Urinary bladder (tissue), 4 donors: ENCODE data around the gene AGT. TPM values are rescaled to one million over a fixed set of nuclear protein-coding genes. Genes with fewer than 3 reads are reported as not detected.
"Not testable (repeated sequence)": the region's sequence is repeated elsewhere in the genome, so short reads cannot be mapped to it uniquely, and the experiment has no call there.

Source experiments
- DNase-seq: peaks from one replicate; pipeline ENCODE4 v3.0.0-alpha.2; 2015; ENCODE audit errors: extremely low spot score
- H3K27ac ChIP-seq: one replicate; pipeline ENCODE4 v1.5.1; 2013; ENCODE audit warnings: low read depth, mild to moderate bottlenecking, moderate library complexity
- H3K36me3 ChIP-seq: one replicate; pipeline ENCODE4 v1.6.1; 2013; ENCODE audit warnings: mild to moderate bottlenecking, moderate library complexity; ENCODE audit not compliant: insufficient read depth
- H3K4me1 ChIP-seq: one replicate; pipeline ENCODE4 v1.6.1; 2013; ENCODE audit warnings: mild to moderate bottlenecking, moderate library complexity; ENCODE audit not compliant: insufficient read depth
- H3K4me3 ChIP-seq: one replicate; pipeline ENCODE4 v1.5.1; 2013; ENCODE audit warnings: low read depth, low read length
- WGBS: extraction: QIAGEN DNeasy Blood & Tissue Kit; methylation state at CpG from one replicate; pipeline ENCODE4 v1.1.7; 2013; 5-methylcytosine and 5-hydroxymethylcytosine counted together
- polyA plus RNA-seq: library from polyadenylated mRNA; stranded (reverse); fragments of 200-250 nt; gene quantifications from one replicate; pipeline ENCODE4 v1.2.3, GENCODE V29; 2013
- total RNA-seq: library from RNA; depleted of rRNA; stranded (reverse); fragments of >200 nt; gene quantifications from one replicate; pipeline ENCODE4 v1.2.3, GENCODE V29; 2014
- donor health status: healthy with polysubstance abuse.
- donor health status: healthy.

The AGT gene
- total and polyA plus RNA-seq, 2 donors, result 6.6 to 8.7 TPM

DNA sequence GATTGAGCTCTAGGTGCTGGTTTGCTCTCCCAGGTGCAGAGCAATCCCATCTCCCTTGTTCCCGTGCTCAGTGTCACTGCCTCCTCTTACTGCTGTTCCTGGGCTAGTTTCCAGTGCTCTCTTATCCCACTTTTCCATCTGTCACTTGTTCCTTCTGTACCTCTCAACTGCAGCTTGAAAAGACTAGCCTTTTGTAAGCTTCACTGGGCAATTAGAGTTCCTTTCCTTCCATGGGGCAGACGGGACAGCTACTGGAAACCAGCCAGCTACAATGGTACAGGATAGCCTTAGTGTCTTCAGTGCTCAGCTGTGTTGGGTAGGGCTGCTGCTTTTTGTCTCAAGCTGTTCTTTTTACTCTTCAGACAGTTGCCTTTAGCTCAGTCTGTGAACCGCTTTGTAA lies 31.6 kb downstream of the AGT start:
- no peaks in the 10 kb centered on the region for H3K36me3 ChIP-seq
- WGBS, result 34% methylated on average over 3 of the region's 3 CpGs
- DNase-seq, result no peak
- H3K4me1 ChIP-seq, result no peaks in the 10 kb centered on the region
- no peak overlapping the region for H3K4me3 ChIP-seq
- H3K27ac ChIP-seq, result no peak overlapping the region

DNA sequence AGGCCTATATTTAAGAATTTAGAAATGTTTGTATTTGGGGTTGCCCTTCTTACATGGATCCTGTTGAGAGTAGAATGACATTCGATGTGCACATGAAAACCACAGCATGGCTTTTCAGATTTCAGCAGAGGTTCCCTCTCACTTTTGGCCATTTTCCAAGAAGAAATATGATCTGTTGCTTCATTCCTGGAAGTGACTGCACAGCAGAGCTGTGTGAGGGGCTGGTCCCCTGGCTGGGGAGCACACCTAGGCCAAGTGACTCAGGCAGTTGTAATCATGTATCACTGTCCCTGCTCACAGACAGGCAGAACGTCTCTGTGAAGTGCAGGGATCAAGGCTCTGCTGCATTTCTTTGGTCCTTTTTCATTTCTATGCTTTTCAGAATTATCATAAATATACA lies 32.3 kb downstream of the AGT start:
- WGBS, result 19% methylated on average over 2 of the region's 2 CpGs
- peak; percentile 56 for DNase-seq
- Histone ChIP-seq H3K4me1 (no peaks in the 10 kb centered on the region), H3K27ac (no peak overlapping the region), H3K36me3 (no peaks in the 10 kb centered on the region), H3K4me3 (no peak overlapping the region)

DNA sequence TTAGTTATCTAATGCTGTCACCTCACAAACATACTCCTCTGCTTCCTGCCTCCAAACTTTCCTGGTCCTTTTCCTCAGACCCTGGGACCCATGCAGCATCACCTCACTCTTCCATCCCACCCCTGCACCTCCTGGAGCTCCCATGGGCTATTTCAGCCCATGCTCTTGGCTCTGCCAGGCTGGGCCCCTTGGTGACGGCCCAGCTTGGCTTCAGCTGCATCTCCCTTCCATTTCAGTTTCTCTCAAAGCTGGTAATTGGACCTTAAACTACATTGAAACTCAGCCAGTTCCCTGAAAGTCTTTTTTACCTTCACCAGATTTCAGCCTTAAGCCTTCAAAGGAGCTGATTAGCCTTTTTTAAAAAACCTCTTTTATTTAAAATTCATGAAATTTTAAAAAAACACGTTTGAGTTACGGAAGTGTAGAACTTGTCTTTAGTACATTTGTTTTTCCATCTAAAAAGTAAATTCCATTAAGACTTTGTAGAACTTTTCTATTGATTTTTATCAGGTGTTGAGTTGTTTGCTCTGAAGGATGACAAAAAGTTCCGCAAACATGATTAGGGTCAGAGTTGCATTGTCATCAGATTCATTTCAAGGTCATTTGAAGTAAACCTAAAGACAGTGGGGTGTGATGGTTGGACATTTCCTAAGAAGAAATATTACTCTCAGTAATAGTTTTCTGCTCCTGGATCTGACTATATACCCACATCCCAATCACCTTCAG lies 33.5 kb downstream of the AGT start:
- Histone ChIP-seq H3K36me3 (peaks cover 3% of the 10 kb centered on the region), H3K4me3 (no peak overlapping the region), H3K4me1 (no peaks in the 10 kb centered on the region), H3K27ac (no peak overlapping the region)
- no peak for DNase-seq
- 65% methylated on average over 4 of the region's 4 CpGs for WGBS

DNA sequence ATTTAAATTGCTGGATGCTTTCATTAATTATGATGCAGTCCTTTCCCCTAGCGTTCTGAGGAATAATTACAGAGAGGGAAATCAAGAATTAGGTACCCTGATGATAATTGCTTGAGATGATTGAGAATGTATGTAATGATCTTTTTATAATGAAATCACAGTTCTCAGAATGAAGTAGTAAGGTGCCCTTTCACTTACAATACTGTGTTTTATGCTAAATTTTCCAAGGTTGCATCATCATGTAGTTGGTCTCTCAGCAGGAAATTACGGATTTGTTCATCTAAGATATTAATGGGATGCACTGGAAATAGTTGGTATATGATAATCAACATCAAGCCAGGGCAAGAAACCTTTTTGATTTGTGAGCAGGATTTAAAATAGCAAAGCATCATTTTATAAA lies 34.1 kb downstream of the AGT start:
- DNase-seq, result no peak
- H3K27ac ChIP-seq, result no peak overlapping the region
- no peak overlapping the region for H3K4me3 ChIP-seq
- H3K4me1 ChIP-seq, result no peaks in the 10 kb centered on the region
- WGBS, result 88% methylated on average over 2 of the region's 2 CpGs
- peaks cover 3% of the 10 kb centered on the region for H3K36me3 ChIP-seq

DNA sequence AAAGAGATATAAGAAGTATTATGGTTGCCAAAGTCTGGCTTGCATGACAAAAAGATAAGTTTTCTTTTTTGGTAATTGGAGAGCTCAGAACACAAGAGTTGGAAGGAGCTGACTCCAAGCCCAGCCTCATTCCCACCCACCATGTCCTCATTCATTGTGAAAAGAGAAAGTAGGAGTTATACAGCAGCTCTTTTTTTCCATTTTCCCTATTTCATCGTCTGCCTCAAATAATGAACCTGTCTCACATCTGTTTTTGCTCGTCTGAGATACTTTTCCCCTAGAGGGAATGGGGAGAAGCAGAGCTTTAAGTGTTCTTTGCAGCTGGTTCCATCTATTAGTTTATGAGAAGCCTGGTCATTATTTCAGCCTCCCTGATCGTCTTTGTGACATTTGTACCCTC lies 34.7 kb downstream of the AGT start:
- Histone ChIP-seq H3K4me1 (no peaks in the 10 kb centered on the region), H3K4me3 (no peak overlapping the region), H3K27ac (no peak overlapping the region), H3K36me3 (peaks cover 3% of the 10 kb centered on the region)
- DNase-seq, result no peak
- 47% methylated on average over 3 of the region's 3 CpGs for WGBS

DNA sequence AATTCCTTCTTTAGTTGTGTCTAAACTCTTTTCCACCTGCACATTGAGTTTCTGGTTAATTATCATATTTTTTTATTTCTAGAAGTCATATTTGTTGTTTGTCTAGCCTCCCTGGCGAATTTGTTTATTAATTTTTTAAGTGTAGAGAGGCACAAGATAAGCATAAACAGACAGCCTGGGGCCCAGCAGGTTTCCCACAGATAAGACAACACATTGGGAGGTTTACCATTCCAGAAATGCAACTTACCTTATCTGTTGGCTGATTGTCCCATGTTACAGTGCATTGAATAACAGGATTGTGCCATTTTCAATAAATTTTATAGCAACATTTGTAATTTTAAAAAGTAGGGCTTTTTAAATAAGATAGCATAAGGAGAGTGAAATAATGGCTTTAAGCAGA lies 36.7 kb downstream of the AGT start:
- H3K4me1 ChIP-seq, result no peaks in the 10 kb centered on the region
- no peak overlapping the region for H3K4me3 ChIP-seq
- DNase-seq, result no peak
- H3K36me3 ChIP-seq, result peaks cover 6% of the 10 kb centered on the region
- H3K27ac ChIP-seq, result no peak overlapping the region
- 98% methylated on average over 1 of the region's 1 CpG for WGBS

DNA sequence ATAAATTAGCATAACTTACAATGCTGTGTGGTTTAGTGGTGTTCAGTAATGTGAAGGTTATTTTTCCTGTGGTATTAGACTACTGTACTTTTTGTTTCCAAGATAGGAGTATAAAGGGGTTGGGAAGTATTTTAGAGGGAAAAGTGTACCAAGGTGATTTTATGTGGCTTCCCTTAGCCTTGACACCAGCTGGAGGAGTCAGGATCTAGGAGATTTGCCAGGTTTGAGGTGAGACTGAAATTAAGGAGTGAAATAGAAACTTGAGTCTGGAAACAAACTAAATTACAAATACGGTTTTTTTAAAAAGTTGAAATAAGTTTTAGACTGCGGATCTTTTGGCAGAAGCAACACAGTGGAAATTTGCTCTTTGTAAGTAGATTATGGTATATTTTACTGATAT lies 39.3 kb downstream of the AGT start:
- no peak for DNase-seq
- H3K4me1 ChIP-seq, result no peaks in the 10 kb centered on the region
- no peak overlapping the region for H3K27ac ChIP-seq
- H3K36me3 ChIP-seq, result peaks cover 7% of the 10 kb centered on the region
- H3K4me3 ChIP-seq, result no peak overlapping the region
- WGBS, result 94% methylated on average over 2 of the region's 2 CpGs

DNA sequence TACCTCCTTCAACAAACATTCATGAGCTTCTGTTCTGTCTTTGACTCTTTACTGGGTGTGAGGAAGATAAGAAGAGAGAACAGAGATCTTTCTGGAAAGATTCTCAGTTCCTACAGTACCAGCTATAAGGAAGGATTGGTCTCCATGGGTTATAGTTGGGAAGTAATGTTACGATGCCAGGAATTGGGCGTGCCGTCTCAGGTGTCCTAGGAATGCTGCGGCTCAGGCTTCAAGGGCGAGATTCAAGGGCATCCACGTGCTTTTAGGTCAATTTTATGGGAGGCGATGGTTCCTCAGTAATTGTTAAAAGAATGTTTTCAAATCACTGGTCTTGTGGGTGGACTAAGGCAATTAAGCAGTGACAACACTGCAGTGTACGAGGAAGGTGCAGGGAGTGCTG lies 44.4 kb downstream of the AGT start:
- H3K36me3 ChIP-seq, result peaks cover 8% of the 10 kb centered on the region
- H3K4me1 ChIP-seq, result no peaks in the 10 kb centered on the region
- WGBS, result 95% methylated on average over 8 of the region's 8 CpGs
- H3K4me3 ChIP-seq, result no peak overlapping the region
- no peak overlapping the region for H3K27ac ChIP-seq
- DNase-seq, result no peak

DNA sequence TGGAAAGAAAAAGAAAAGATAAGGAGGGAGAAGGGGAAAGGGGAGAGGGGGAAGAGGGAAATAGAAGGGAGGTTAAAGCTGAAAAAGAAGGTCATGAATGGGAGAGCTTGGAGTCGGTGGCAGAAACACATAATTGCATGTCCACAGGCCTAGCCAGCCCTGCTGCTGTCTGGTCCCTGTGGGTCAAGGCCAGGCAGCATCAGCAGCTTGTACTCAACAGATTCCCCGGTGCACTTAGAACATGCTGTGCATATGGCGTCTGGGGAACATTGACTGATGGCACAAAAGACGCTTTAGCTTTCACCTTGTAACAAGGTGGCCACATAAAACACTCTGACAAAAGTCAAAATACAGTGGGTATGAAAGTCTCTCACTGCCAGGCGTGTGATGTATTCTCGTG lies 45.7 kb downstream of the AGT start:
- no peak for DNase-seq
- Histone ChIP-seq H3K4me1 (no peaks in the 10 kb centered on the region), H3K36me3 (peaks cover 8% of the 10 kb centered on the region), H3K27ac (no peak overlapping the region), H3K4me3 (no peak overlapping the region)
- whole genome bisulfite sequencing, result 95% methylated on average over 6 of the region's 6 CpGs

DNA sequence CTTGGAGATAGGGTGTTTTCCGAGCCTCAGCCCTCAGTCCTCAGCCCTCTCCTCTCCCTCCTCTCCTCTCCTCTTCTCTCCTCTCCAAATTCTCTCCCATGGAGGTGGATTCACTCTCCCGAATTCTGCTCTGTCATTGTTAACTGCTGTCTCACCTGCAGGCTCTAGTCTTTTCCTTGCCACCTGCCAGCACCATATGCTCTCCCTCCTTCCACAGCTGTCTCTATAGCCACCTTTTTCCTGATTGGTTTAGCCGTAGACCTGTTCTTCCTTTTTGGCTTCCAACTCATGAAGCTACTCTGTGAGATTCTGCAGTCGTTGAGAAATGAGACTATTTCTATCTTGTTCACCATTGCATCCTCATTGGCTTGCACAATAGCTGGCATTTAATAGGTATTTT lies 51.9 kb downstream of the AGT start:
- WGBS, result 83% methylated on average over 4 of the region's 4 CpGs
- no peak overlapping the region for H3K4me3 ChIP-seq
- H3K36me3 ChIP-seq, result peaks cover 6% of the 10 kb centered on the region
- no peaks in the 10 kb centered on the region for H3K4me1 ChIP-seq
- no peak for DNase-seq
- H3K27ac ChIP-seq, result no peak overlapping the region

DNA sequence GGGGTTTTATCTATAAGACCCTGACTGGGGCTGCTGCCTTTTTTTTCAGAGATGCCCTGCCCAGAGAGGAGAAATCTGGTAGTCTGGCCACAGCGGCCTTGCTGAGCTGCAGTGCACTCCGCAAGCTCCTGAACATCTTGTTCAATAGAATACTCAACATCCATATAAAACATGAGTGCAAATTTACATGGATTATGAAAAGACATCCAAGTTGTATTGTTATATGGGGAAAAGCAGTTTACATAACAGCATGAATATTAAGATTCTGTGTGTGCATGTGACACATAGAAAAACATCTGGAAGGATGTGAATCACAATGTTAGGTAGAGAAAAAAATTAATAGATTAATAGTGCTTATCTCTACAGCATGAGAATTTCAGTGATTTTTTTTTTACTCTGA lies 55.2 kb downstream of the AGT start:
- H3K4me3 ChIP-seq, result no peak overlapping the region
- H3K36me3 ChIP-seq, result peaks cover 2% of the 10 kb centered on the region
- DNase-seq, result no peak
- no peaks in the 10 kb centered on the region for H3K4me1 ChIP-seq
- WGBS, result 97% methylated on average over 2 of the region's 2 CpGs
- no peak overlapping the region for H3K27ac ChIP-seq

DNA sequence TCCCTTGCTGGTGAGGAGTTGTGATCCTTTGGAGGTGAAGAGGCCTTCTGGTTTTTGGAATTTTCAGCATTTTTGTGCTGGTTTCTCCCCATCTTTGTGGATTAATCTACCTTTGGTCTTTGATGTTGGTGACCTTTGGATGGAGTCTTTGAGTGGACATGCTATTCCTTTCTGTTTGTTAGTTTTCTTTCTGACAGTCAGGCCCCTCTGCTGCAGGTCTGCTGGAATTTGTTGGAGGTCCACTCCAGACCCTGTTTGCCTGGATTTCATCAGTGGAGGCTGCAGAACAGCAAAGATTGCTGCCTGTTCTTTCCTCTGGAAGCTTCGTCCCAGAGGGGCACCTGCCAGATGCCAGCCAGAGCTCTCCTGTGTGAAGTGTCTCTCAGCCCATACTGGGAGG lies 55.8 kb downstream of the AGT start:
- H3K36me3 ChIP-seq, H3K4me1 ChIP-seq, DNase-seq, H3K4me3 ChIP-seq, H3K27ac ChIP-seq: not testable (repeated sequence)
- WGBS, result 94% methylated on average over 1 of the region's 1 CpG

DNA sequence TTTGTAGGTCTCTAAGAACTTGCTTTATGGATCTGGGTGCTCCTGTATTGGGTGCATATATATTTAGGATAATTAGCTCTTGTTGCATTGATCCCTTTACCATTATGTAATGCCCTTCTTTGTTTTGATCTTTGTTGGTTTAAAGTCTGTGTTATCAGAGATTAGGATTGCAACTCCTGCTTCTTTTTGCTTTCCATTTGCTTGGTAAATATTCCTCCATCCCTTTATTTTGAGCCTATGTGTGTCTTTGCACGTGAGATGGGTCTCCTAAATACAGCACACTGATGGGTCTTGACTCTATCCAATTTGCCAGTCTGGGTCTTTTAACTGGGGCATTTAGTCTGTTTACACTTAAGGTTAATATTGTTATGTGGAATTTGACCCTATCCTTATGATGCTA lies 57.2 kb downstream of the AGT start:
- H3K4me1 ChIP-seq, H3K4me3 ChIP-seq, H3K36me3 ChIP-seq, DNase-seq, H3K27ac ChIP-seq: not testable (repeated sequence)
- 95% methylated on average over 1 of the region's 1 CpG for WGBS
